ENCODE data around the gene MCTP1. TPM values are rescaled to one million over a fixed set of nuclear protein-coding genes. Genes with fewer than 3 reads are reported as not detected.

The MCTP1 gene
- total RNA-seq, 1 experiment from 2014 or later: 7.5 TPM

DNA sequence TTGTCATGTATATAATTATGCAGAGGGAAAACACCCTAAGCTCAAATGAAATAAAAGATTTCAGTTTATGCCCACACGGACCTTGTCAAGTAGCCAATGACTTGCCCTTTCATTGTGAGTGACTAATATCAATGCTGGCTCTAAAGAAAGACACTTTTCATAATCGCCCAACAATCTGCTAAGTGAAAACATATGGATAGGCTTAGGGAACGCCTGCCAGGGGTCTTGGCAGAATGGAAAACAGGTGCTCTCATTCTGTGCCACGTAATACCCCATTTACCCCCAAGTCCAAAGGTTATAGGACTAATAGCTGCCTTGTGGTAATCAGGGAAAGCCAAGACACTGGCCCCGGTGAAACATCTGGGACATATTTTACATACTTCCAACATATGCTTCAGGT, 508.7 kb downstream of the MCTP1 start:
- intact Hi-C loops (cut with micrococcal nuclease): no loop called here
- CTCF ChIA-PET: no interaction called here
- no peak overlapping the region for H3K9ac ChIP-seq (ENCODE audit: low read length)
- no peak overlapping the region for H3K4me2 ChIP-seq (ENCODE audit: low read length)
- POLR2A ChIA-PET (ENCODE audit: unreplicated experiment): no interaction called here
- TF ChIP-seq EZH2 (IDR thresholded peaks at IDR 0.05; ENCODE audit: low read length, unreplicated experiment) (no peak), EZH2phosphoT487 (IDR thresholded peaks at IDR 0.05; ENCODE audit: borderline replicate concordance, low read length) (no peak)
- TF ChIP-seq, protein P1, sequence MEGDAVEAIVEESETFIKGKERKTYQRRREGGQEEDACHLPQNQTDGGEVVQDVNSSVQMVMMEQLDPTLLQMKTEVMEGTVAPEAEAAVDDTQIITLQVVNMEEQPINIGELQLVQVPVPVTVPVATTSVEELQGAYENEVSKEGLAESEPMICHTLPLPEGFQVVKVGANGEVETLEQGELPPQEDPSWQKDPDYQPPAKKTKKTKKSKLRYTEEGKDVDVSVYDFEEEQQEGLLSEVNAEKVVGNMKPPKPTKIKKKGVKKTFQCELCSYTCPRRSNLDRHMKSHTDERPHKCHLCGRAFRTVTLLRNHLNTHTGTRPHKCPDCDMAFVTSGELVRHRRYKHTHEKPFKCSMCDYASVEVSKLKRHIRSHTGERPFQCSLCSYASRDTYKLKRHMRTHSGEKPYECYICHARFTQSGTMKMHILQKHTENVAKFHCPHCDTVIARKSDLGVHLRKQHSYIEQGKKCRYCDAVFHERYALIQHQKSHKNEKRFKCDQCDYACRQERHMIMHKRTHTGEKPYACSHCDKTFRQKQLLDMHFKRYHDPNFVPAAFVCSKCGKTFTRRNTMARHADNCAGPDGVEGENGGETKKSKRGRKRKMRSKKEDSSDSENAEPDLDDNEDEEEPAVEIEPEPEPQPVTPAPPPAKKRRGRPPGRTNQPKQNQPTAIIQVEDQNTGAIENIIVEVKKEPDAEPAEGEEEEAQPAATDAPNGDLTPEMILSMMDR (conservative IDR thresholded peaks at IDR 0.05; ENCODE audit: low read depth, low read length): no peak
- no peaks in the 10 kb centered on the region for H3F3A ChIP-seq (ENCODE audit: low read length, unreplicated experiment)
- no peaks in the 10 kb centered on the region for H4K20me1 ChIP-seq (ENCODE audit: low read length)
- H3K9me3 ChIP-seq (ENCODE audit: low read length): no peaks in the 10 kb centered on the region
- no peak overlapping the region for H3K4me3 ChIP-seq (ENCODE audit: low read length)
- no peaks in the 10 kb centered on the region for H3K9me2 ChIP-seq (replicated peaks; ENCODE audit: low read length)
- DNase-seq (no peak), ATAC-seq (no peak)
- no peaks in the 10 kb centered on the region for H3K79me2 ChIP-seq (ENCODE audit: low read length)
- H2AFZ ChIP-seq (ENCODE audit: low read length): no peak overlapping the region
- no peak overlapping the region for H3K27ac ChIP-seq (ENCODE audit: low read length)
- H3K4me1 ChIP-seq (ENCODE audit: insufficient read depth, low read length): no peaks in the 10 kb centered on the region
- BruUV-seq (replicated peaks): no TSS peak
- no peaks in the 10 kb centered on the region for H3K27me3 ChIP-seq (ENCODE audit: low read length)
- H3K36me3 ChIP-seq (ENCODE audit: low read depth, low read length): no peaks in the 10 kb centered on the region

DNA sequence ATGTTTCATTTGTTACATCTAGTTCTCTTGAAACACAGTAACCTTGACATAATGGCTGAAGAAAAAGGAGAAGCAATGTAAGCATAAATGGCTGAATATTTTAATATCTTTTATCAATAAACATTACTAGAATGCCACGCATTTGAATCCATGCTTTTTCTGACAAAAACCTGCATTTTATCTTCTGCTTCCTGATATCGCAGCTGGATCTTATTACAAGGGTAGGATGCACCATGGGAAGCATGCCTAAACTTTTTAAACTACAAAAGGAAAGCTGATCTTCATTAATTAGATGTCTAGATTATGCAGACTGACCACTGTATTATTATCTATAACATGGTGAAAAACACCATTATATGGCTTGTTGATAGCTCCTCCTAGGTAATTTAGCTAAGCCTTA, 509.8 kb downstream of the MCTP1 start:
- TF ChIP-seq, protein P1 (conservative IDR thresholded peaks at IDR 0.05; ENCODE audit: low read depth, low read length): no peak
- TF ChIP-seq EZH2phosphoT487 (IDR thresholded peaks at IDR 0.05; ENCODE audit: borderline replicate concordance, low read length): no peak
- no peak for TF ChIP-seq EZH2 (IDR thresholded peaks at IDR 0.05; ENCODE audit: low read length, unreplicated experiment)

DNA sequence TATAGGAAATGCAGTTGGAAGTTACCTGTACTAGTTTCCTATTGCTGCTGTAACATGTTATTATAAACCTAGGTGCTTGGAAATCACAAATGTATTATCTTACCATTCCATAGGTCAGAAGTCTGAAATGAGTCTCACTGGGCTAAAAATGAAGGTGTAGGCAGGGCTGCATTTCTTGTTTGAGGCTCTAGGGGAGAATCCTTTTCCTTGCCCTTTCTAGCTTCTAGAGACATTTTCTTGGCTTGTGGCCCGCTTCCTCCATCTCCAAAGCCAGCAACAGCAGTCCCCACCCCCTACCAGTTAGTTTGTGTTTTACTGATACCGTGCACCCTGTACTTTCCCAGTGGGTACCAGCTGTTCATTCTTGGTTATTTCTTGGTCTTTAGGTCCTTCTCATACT, 513.2 kb downstream of the MCTP1 start:
- intact Hi-C loops (cut with micrococcal nuclease): no loop called here
- Histone ChIP-seq H3K4me3 (ENCODE audit: low read length) (no peak overlapping the region), H3K27me3 (ENCODE audit: low read length) (no peaks in the 10 kb centered on the region), H3K9me3 (ENCODE audit: low read length) (no peaks in the 10 kb centered on the region), H3K79me2 (ENCODE audit: low read length) (no peaks in the 10 kb centered on the region), H4K20me1 (ENCODE audit: low read length) (no peaks in the 10 kb centered on the region), H3K9ac (ENCODE audit: low read length) (no peak overlapping the region), H3K4me1 (ENCODE audit: insufficient read depth, low read length) (no peaks in the 10 kb centered on the region), H3F3A (ENCODE audit: low read length, unreplicated experiment) (no peaks in the 10 kb centered on the region), H3K36me3 (ENCODE audit: low read depth, low read length) (no peaks in the 10 kb centered on the region), H3K9me2 (replicated peaks; ENCODE audit: low read length) (no peaks in the 10 kb centered on the region), H3K27ac (ENCODE audit: low read length) (no peak overlapping the region), H3K4me2 (ENCODE audit: low read length) (no peak overlapping the region), H2AFZ (ENCODE audit: low read length) (no peak overlapping the region)
- no TSS peak for BruUV-seq (replicated peaks)
- TF ChIP-seq, protein P1 (conservative IDR thresholded peaks at IDR 0.05; ENCODE audit: low read depth, low read length): no peak
- TF ChIP-seq EZH2 (IDR thresholded peaks at IDR 0.05; ENCODE audit: low read length, unreplicated experiment): no peak
- no peak for TF ChIP-seq EZH2phosphoT487 (IDR thresholded peaks at IDR 0.05; ENCODE audit: borderline replicate concordance, low read length)
- DNase-seq (no peak), ATAC-seq (no peak)
- CTCF ChIA-PET: no interaction called here
- POLR2A ChIA-PET (ENCODE audit: unreplicated experiment): no interaction called here

More for the DNA sequence above, 509.8 kb downstream of the MCTP1 start:
- BruUV-seq (replicated peaks): no TSS peak
- intact Hi-C loops (cut with micrococcal nuclease): no loop called here
- ChIA-PET POLR2A (ENCODE audit: unreplicated experiment) (no interaction called here), CTCF (no interaction called here)
- no peaks in the 10 kb centered on the region for H3K9me2 ChIP-seq (replicated peaks; ENCODE audit: low read length)
- H3K4me1 ChIP-seq (ENCODE audit: insufficient read depth, low read length): no peaks in the 10 kb centered on the region
- no peak overlapping the region for H3K27ac ChIP-seq (ENCODE audit: low read length)
- DNase-seq: no peak
- H3F3A ChIP-seq (ENCODE audit: low read length, unreplicated experiment): no peaks in the 10 kb centered on the region
- no peak overlapping the region for H2AFZ ChIP-seq (ENCODE audit: low read length)
- H4K20me1 ChIP-seq (ENCODE audit: low read length): no peaks in the 10 kb centered on the region
- no peaks in the 10 kb centered on the region for H3K9me3 ChIP-seq (ENCODE audit: low read length)
- H3K4me3 ChIP-seq (ENCODE audit: low read length): no peak overlapping the region
- no peaks in the 10 kb centered on the region for H3K36me3 ChIP-seq (ENCODE audit: low read depth, low read length)
- H3K4me2 ChIP-seq (ENCODE audit: low read length): no peak overlapping the region
- no peak overlapping the region for H3K9ac ChIP-seq (ENCODE audit: low read length)
- no peaks in the 10 kb centered on the region for H3K79me2 ChIP-seq (ENCODE audit: low read length)
- ATAC-seq: no peak
- H3K27me3 ChIP-seq (ENCODE audit: low read length): no peaks in the 10 kb centered on the region
